Right ventricle myocardium inferior (tissue), 1 donor: Measurements from ENCODE around the gene VGLL1. TPM values are rescaled to one million over a fixed set of nuclear protein-coding genes. Genes with fewer than 3 reads are reported as not detected.
A peak's percentile ranks its signal among the peaks of the same experiment; 100 is the strongest.

Source experiments
- ATAC-seq: fragments of 200-7000 bp; cut with Tn5 transposase; one replicate; pipeline ENCODE4 v1.9.1; 2020; ENCODE audit warnings: mild to moderate bottlenecking, moderate library complexity
- DNase-seq: peaks from one replicate; pipeline ENCODE4 v3.0.0; 2021; ENCODE audit errors: missing footprints
- intact Hi-C: fragments of 100-400 bp; cut with DNase I; formaldehyde crosslinking; loops from one replicate; pipeline ENCODE4 v1.11.0; 2022
- total RNA-seq: library from RNA; stranded (reverse); fragmentation: NEBNext Ultra II Directional; extraction: Animal tissue kit (Norgen Biotek cat#: 25700); gene quantifications from one replicate; pipeline ENCODE4 v1.2.1, GENCODE V29; 2021
- donor health status: DM: no; HTN: yes; CAD: no; lungs with severe emphysema.

VGLL1 gene
- total RNA-seq, 1 donor from 2014 or later: not detected

GRCh38 chrX:136541294-136541693, 9.3 kb downstream of the VGLL1 start:
- ATAC-seq: no peak
- intact Hi-C loops: no loop called here
- no peak for DNase-seq

- intact Hi-C loops: no loop called here
- ATAC-seq (no peak), DNase-seq (no peak)
Observed at GRCh38 chrX:136542281-136542680, 10.3 kb downstream of the VGLL1 start.

GRCh38 chrX:136546371-136546781, 14.4 kb downstream of the VGLL1 start:
- ATAC-seq: no peak

GRCh38 chrX:136549226-136549625, 17.2 kb downstream of the VGLL1 start:
- intact Hi-C loops: no loop called here
- DNase-seq: no peak
- no peak for ATAC-seq

More at GRCh38 chrX:136546371-136546781, 14.4 kb downstream of the VGLL1 start:
- DNase-seq: no peak
- intact Hi-C loops: no loop called here

GRCh38 chrX:136551410-136551809, 19.4 kb downstream of the VGLL1 start:
- DNase-seq: no peak
- no peak for ATAC-seq
- intact Hi-C loops: no loop called here

GRCh38 chrX:136555694-136556093, 23.7 kb downstream of the VGLL1 start:
- intact Hi-C loops: no loop called here

GRCh38 chrX:136572030-136572429, 40.0 kb downstream of the VGLL1 start:
- no peak for DNase-seq
- intact Hi-C loops: loop anchor here (10.0 kb wide), 2 partner anchors 177 to 297 kb away; no protein-coding TSS in a partner anchor
- no peak for ATAC-seq

More at GRCh38 chrX:136555694-136556093, 23.7 kb downstream of the VGLL1 start:
- DNase-seq (no peak), ATAC-seq (no peak)

GRCh38 chrX:136574548-136574947, 42.5 kb downstream of the VGLL1 start:
- intact Hi-C loops: loop anchor here (10.0 kb wide), 2 partner anchors 180 to 300 kb away; no protein-coding TSS in a partner anchor
- DNase-seq (no peak), ATAC-seq (peak; percentile 31)

GRCh38 chrX:136577552-136577951, 45.5 kb downstream of the VGLL1 start:
- ATAC-seq: peak; percentile 71
- intact Hi-C loops: loop anchor here (5.0 to 10.0 kb wide), 3 partner anchors 50 to 303 kb away; no protein-coding TSS in a partner anchor

GRCh38 chrX:136580316-136580715, 48.3 kb downstream of the VGLL1 start:
- DNase-seq (no peak), ATAC-seq (no peak)
- intact Hi-C loops: no loop called here

More at GRCh38 chrX:136577552-136577951, 45.5 kb downstream of the VGLL1 start:
- no peak for DNase-seq

GRCh38 chrX:136582624-136583023, 50.6 kb downstream of the VGLL1 start:
- DNase-seq (no peak), ATAC-seq (no peak)
- intact Hi-C loops: no loop called here

- intact Hi-C loops: no loop called here
- DNase-seq (no peak), ATAC-seq (no peak)
Observed at GRCh38 chrX:136584545-136584944, 52.5 kb downstream of the VGLL1 start.

- intact Hi-C loops: no loop called here
- no peak for DNase-seq
- no peak for ATAC-seq
Observed at GRCh38 chrX:136585262-136585661, 53.2 kb downstream of the VGLL1 start.

GRCh38 chrX:136585960-136586359, 53.9 kb downstream of the VGLL1 start:
- intact Hi-C loops: no loop called here
- no peak for ATAC-seq
- DNase-seq: no peak

- intact Hi-C loops: no loop called here
- DNase-seq: no peak
Observed at GRCh38 chrX:136586386-136586785, 54.4 kb downstream of the VGLL1 start.

GRCh38 chrX:136587532-136587931, 55.5 kb downstream of the VGLL1 start:
- intact Hi-C loops: no loop called here
- DNase-seq: no peak
- no peak for ATAC-seq

More at GRCh38 chrX:136586386-136586785, 54.4 kb downstream of the VGLL1 start:
- no peak for ATAC-seq

- DNase-seq: no peak
- intact Hi-C loops: no loop called here
Observed at GRCh38 chrX:136588036-136588435, 56.0 kb downstream of the VGLL1 start.

GRCh38 chrX:136589966-136590365, 58.0 kb downstream of the VGLL1 start:
- ATAC-seq (no peak), DNase-seq (no peak)
- intact Hi-C loops: no loop called here

More at GRCh38 chrX:136588036-136588435, 56.0 kb downstream of the VGLL1 start:
- ATAC-seq: no peak

GRCh38 chrX:136597356-136597755, 65.3 kb downstream of the VGLL1 start:
- ATAC-seq (no peak), DNase-seq (no peak)
- intact Hi-C loops: no loop called here

GRCh38 chrX:136597954-136598353, 65.9 kb downstream of the VGLL1 start:
- no peak for ATAC-seq
- DNase-seq: no peak
- intact Hi-C loops: no loop called here

- ATAC-seq: no peak
- intact Hi-C loops: no loop called here
- no peak for DNase-seq
Observed at GRCh38 chrX:136598631-136599030, 66.6 kb downstream of the VGLL1 start.
